Peyer's patch (tissue), 4 donors: ENCODE data around the gene RAX2.

Experiments used
- POLR2A ChIP-seq, 2 donors: fragments of 450-650 bp; IDR thresholded peaks; one replicate each; pipeline ENCODE4 v1.5.1; 2017; ENCODE audit warnings: antibody characterized with exemption in 2 of 2, mild to moderate bottlenecking in 2 of 2, moderate library complexity in 2 of 2
- TF ChIP-seq, protein P1 (sequence below), 6 experiments: fragments of 450-650 bp in 4 of 6; fragments of 200-600 bp in 2 of 6; sonication (generic) in 1 of 6; IDR thresholded peaks; one replicate each; pipeline ENCODE4 v1.5.1; 2017 to 2019; ENCODE audit warnings: antibody characterized with exemption in 6 of 6, mild to moderate bottlenecking in 3 of 6, moderate library complexity in 1 of 6

DNA sequence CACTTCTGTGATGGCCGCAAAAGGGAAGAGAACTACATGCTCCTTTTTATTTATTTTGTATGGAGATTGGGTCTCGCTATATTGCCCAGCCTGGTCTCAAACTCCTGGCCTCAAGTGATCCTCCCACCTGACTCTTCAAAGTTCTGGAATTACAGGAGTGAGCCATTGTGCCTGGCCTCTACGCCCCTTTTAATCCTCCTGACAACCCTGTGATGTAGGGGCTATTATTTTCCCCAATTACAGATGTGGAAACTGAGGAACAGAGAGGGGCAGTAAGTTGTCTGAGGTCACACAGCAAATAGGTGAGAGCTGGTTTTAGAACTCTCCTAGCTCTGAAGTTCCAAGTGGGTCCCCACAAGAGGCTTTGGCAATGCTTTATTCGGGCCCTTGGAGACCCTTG, 52.2 kb downstream of the RAX2 start:
- TF ChIP-seq, protein P1, sequence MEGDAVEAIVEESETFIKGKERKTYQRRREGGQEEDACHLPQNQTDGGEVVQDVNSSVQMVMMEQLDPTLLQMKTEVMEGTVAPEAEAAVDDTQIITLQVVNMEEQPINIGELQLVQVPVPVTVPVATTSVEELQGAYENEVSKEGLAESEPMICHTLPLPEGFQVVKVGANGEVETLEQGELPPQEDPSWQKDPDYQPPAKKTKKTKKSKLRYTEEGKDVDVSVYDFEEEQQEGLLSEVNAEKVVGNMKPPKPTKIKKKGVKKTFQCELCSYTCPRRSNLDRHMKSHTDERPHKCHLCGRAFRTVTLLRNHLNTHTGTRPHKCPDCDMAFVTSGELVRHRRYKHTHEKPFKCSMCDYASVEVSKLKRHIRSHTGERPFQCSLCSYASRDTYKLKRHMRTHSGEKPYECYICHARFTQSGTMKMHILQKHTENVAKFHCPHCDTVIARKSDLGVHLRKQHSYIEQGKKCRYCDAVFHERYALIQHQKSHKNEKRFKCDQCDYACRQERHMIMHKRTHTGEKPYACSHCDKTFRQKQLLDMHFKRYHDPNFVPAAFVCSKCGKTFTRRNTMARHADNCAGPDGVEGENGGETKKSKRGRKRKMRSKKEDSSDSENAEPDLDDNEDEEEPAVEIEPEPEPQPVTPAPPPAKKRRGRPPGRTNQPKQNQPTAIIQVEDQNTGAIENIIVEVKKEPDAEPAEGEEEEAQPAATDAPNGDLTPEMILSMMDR (IDR thresholded peaks at IDR 0.05) = no peak
- TF ChIP-seq POLR2A (IDR thresholded peaks at IDR 0.05) = no peak
